Stimulated activated CD4-positive, alpha-beta T cell treated with anti-CD3 and anti-CD28 coated beads, TNF-alpha, amount 100 ng/mL, for 48 hours (primary cell): ENCODE results near the gene MLANA.

Experiments used
- DNase-seq, 3 donors: peaks; one replicate each; pipeline ENCODE4 v3.0.0-alpha.2; 2020; ENCODE audit warnings: low read depth in 3 of 3

The MLANA gene

GRCh38 chr9:5957166-5957565, 66.5 kb downstream of the MLANA start:
- no peak for DNase-seq

- no peak for DNase-seq
These were observed 67.6 kb downstream of the MLANA start for GRCh38 chr9:5958273-5958672.
